Activated T-helper 9 cell treated with anti-CD3 and anti-CD28 coated beads, Interleukin-2, amount 50 U/mL, for 16 hours (primary cell): Measurements from ENCODE around the gene FAM181A.

Experiments
- DNase-seq: peaks from one replicate; pipeline ENCODE4 v3.0.0-alpha.2; 2020; ENCODE audit warnings: low read depth

The FAM181A gene

GRCh38 chr14:93978735-93979134 is 51.6 kb downstream of the FAM181A start:
- no peak for DNase-seq
